Activated naive CD4-positive, alpha-beta T cell treated with anti-CD3 and anti-CD28 coated beads, Interleukin-2, amount 50 U/mL, for 72 hours (primary cell): ENCODE measurements around the gene MYOC. TPM values are rescaled to one million over a fixed set of nuclear protein-coding genes. Genes with fewer than 3 reads are reported as not detected.

ENCODE experiments used
- ATAC-seq, 2 donors: fragments of 150-1000 bp; cut with Tn5 transposase; 2 replicates each; pipeline ENCODE4 v1.10.0; 2021; ENCODE audit warnings: mild to moderate bottlenecking in 2 of 2, moderate library complexity in 2 of 2
- DNase-seq, 2 donors: peaks; one replicate each; pipeline ENCODE4 v3.0.0; 2021 to 2022; ENCODE audit warnings: low spot score in 2 of 2
- H3K27ac Mint-ChIP-seq, 2 donors: one replicate each; pipeline ENCODE4 v1.8.0; 2022; ENCODE audit warnings: mild to moderate bottlenecking in 2 of 2, mixed read lengths in 2 of 2
- H3K36me3 Mint-ChIP-seq, 2 donors: one replicate each; pipeline ENCODE4 v1.8.0; 2022; ENCODE audit warnings: mixed read lengths in 2 of 2
- H3K9me3 Mint-ChIP-seq, 2 donors: one replicate each; pipeline ENCODE4 v1.8.0; 2022; ENCODE audit warnings: mixed read lengths in 2 of 2
- total RNA-seq, 2 donors: library from RNA; stranded (reverse); gene quantifications; one replicate each; pipeline ENCODE4 v1.2.3, GENCODE V29; 2022

The MYOC gene
- total RNA-seq, 2 donors from 2014 or later, result not detected

- H3K36me3 Mint-ChIP-seq, result peaks cover 26 to 69% of the 10 kb centered on the region in 2 donors
- H3K27ac Mint-ChIP-seq, result no peak overlapping the region
- DNase-seq, result no peak
- no peaks in the 10 kb centered on the region for H3K9me3 Mint-ChIP-seq
- no peak for ATAC-seq
These were observed 64.3 kb downstream of the MYOC start for GRCh38 chr1:171588230-171588629.

- ATAC-seq, result no peak
- DNase-seq, result no peak
- Mint-ChIP-seq H3K27ac (no peak overlapping the region), H3K9me3 (no peaks in the 10 kb centered on the region), H3K36me3 (peaks cover 26 to 49% of the 10 kb centered on the region in 2 donors)
These were observed 66.8 kb downstream of the MYOC start for GRCh38 chr1:171585715-171586114.

Other genes starting within 250 kb of the MYOC start
- gene PRRC2C, start 167.2 kb downstream of the MYOC start, total RNA-seq, result 100 to 1,000 TPM; 211 to 248 TPM
- gene MYOCOS, start 30.4 kb downstream of the MYOC start, total RNA-seq, result under 1 TPM in 1 of 2 donors, not detected in 1; 0.23 TPM
- 10 to 100 TPM in 1 of 2 donors, 1 to 10 TPM in 1; 6.8 to 11.9 TPM for gene VAMP4, start 89.4 kb upstream of the MYOC start, total RNA-seq
- gene METTL13, start 129.0 kb upstream of the MYOC start, total RNA-seq, result 10 to 100 TPM; 53.0 to 57.4 TPM
- 1 to 10 TPM; 2.6 to 4.5 TPM for gene DNM3, start 188.8 kb upstream of the MYOC start, total RNA-seq